HepG2 (cell line): ENCODE measurements around the gene MTA2. TPM values are rescaled to one million over a fixed set of nuclear protein-coding genes. Genes with fewer than 3 reads are reported as not detected.

Experiments used
- ATAC-seq: fragments of 200-7000 bp; cut with Tn5 transposase; 3 replicates; pipeline ENCODE4 v1.9.1; 2020; ENCODE audit warnings: mild to moderate bottlenecking, moderate library complexity
- BruUV-seq: library from RNA; stranded (reverse); fragments of 400-500 nt; replicated peaks from 2 replicates; lab custom pipeline; 2021; lab: Mats Ljungman, UMichigan
- CTCF ChIA-PET: fragments of 300-600 bp; formaldehyde crosslinking; extraction: SDS; loops from one replicate; lab custom pipeline; 2021; ENCODE audit warnings: low total read pairs, inconsistent platforms, low intra/inter-chr PET ratio; lab: Yijun Ruan, JAX
- POLR2A ChIA-PET: fragments of 350-600 bp; sonication (Branson Sonifier 250); formaldehyde crosslinking; loops from one replicate; lab custom pipeline; 2020; ENCODE audit warnings: antibody characterized with exemption, inconsistent platforms; lab: Yijun Ruan, JAX
- DNase-seq: peaks from one replicate; pipeline ENCODE4 v3.0.0-alpha.2; 2015; ENCODE audit warnings: low spot score
- FAIRE-seq: peaks from 3 replicates; lab custom pipeline; 2011; peaks lifted over from hg19 to GRCh38; lab: Jason Lieb, UNC
- H2AFZ ChIP-seq: one replicate; pipeline ENCODE4 v1.6.1; 2011; ENCODE audit warnings: low read length, inconsistent platforms
- H3K27ac ChIP-seq: fragments of 300-600 bp; 3 replicates; pipeline ENCODE4 v1.8.0; 2011; ENCODE audit warnings: mixed run types, mild to moderate bottlenecking, mixed read lengths, low read length, inconsistent platforms; ENCODE audit not compliant: insufficient read depth; ENCODE audit errors: extremely low read length
- H3K27me3 ChIP-seq, 2 experiments: fragments of 200-600 bp in 1 of 2; 2 replicates in 1 of 2; 3 replicates in 1 of 2; pipeline versions ENCODE4 v1.6.0 to v1.8.0; 2011; ENCODE audit warnings: low read length in 2 of 2, mild to moderate bottlenecking in 2 of 2, moderate library complexity in 2 of 2, inconsistent platforms in 1 of 2; ENCODE audit not compliant: insufficient read depth in 2 of 2, control insufficient read depth in 1 of 2
- H3K36me3 ChIP-seq, 2 experiments: fragments of 200-600 bp in 1 of 2; replicated peaks in 1 of 2; 2 replicates in 1 of 2; 3 replicates in 1 of 2; pipeline versions ENCODE4 v1.5.1 to v1.8.0; 2011; ENCODE audit warnings: low read length in 2 of 2, inconsistent platforms in 1 of 2; ENCODE audit not compliant: insufficient read depth in 2 of 2, control insufficient read depth in 1 of 2
- H3K4me1 ChIP-seq: 2 replicates; pipeline ENCODE4 v1.5.1; 2012; ENCODE audit warnings: low read length, inconsistent platforms; ENCODE audit not compliant: insufficient read depth
- H3K4me2 ChIP-seq: 2 replicates; pipeline ENCODE4 v1.6.0; 2011; ENCODE audit warnings: low read depth, low read length, inconsistent platforms
- H3K4me3 ChIP-seq, 3 experiments: fragments of 200-600 bp in 1 of 3; sonication (generic), shearing (Covaris generic) in 1 of 3; replicated peaks in 1 of 3; 2 replicates each; pipeline ENCODE4 v1.5.1; 2011 to 2016; ENCODE audit warnings: low read length in 3 of 3, inconsistent platforms in 2 of 3, low read depth in 2 of 3, mild to moderate bottlenecking in 2 of 3, control low read depth in 1 of 3, mixed read lengths in 1 of 3; ENCODE audit not compliant: insufficient read depth in 1 of 3
- H3K79me2 ChIP-seq: one replicate; pipeline ENCODE4 v1.6.1; 2011; ENCODE audit warnings: low read length, inconsistent platforms; ENCODE audit not compliant: insufficient read depth
- H3K9ac ChIP-seq: 2 replicates; pipeline ENCODE4 v1.6.0; 2011; ENCODE audit warnings: mild to moderate bottlenecking, low read depth, low read length, inconsistent platforms; ENCODE audit not compliant: insufficient read depth
- H3K9me3 ChIP-seq: 2 replicates; pipeline ENCODE4 v1.5.1; 2012; ENCODE audit warnings: mild to moderate bottlenecking, low read length
- H4K20me1 ChIP-seq: 2 replicates; pipeline ENCODE4 v1.6.0; 2011; ENCODE audit warnings: inconsistent platforms, mild to moderate bottlenecking, low read length, moderate library complexity; ENCODE audit not compliant: insufficient read depth
- AHR ChIP-seq: IDR thresholded peaks from 2 replicates; pipeline ENCODE4 v1.6.1; 2018; ENCODE audit warnings: missing genetic modification reagents, missing compliant biosample characterization
- CREM ChIP-seq, 2 experiments: sonication (generic) in 1 of 2; formaldehyde crosslinking in 1 of 2; IDR thresholded peaks; 2 replicates each; pipeline versions ENCODE4 v1.4.0 to v1.6.1; 2016 to 2020; ENCODE audit warnings: antibody characterized with exemption in 1 of 2, mild to moderate bottlenecking in 1 of 2, missing genetic modification reagents in 1 of 2
- NBN ChIP-seq: fragments of 450-650 bp; conservative IDR thresholded peaks from 2 replicates; pipeline ENCODE4 v1.6.1; 2017
- NPAS2 ChIP-seq: sonication (generic); formaldehyde crosslinking; IDR thresholded peaks from 2 replicates; pipeline ENCODE4 v1.8.0; 2022; ENCODE audit warnings: mild to moderate bottlenecking, missing genetic modification reagents, borderline replicate concordance
- POLR2A ChIP-seq, 2 experiments: IDR thresholded peaks; 2 replicates each; pipeline ENCODE4 v1.6.1; 2011; ENCODE audit warnings: low read depth in 2 of 2, low read length in 2 of 2, mild to moderate bottlenecking in 1 of 2, moderate library complexity in 1 of 2; ENCODE audit not compliant: insufficient read depth in 1 of 2
- RBM22 ChIP-seq: fragments of 200-400 bp; formaldehyde crosslinking; optimal IDR thresholded peaks from 2 replicates; pipeline ENCODE3; 2017; ENCODE audit warnings: mild to moderate bottlenecking, low read length, moderate library complexity
- SIX4 ChIP-seq: sonication (generic); formaldehyde crosslinking; IDR thresholded peaks from 2 replicates; pipeline ENCODE4 v1.4.0; 2020; ENCODE audit warnings: missing genetic modification reagents
- TMF1 ChIP-seq: sonication (generic); formaldehyde crosslinking; IDR thresholded peaks from 2 replicates; pipeline ENCODE4 v1.8.1; 2022; ENCODE audit warnings: low read depth, missing genetic modification reagents
- ZBTB7B ChIP-seq: sonication (generic); formaldehyde crosslinking; IDR thresholded peaks from 2 replicates; pipeline ENCODE4 v1.4.0; 2020; ENCODE audit warnings: missing genetic modification reagents
- ZNF138 ChIP-seq: sonication (generic); formaldehyde crosslinking; IDR thresholded peaks from 2 replicates; pipeline ENCODE4 v1.5.0; 2020; ENCODE audit warnings: mild to moderate bottlenecking, low read depth, missing genetic modification reagents
- ZNF564 ChIP-seq: sonication (generic); formaldehyde crosslinking; IDR thresholded peaks from 2 replicates; pipeline ENCODE4 v1.8.1; 2023; ENCODE audit warnings: mild to moderate bottlenecking, missing genetic modification reagents
- ZNF572 ChIP-seq: sonication (generic); formaldehyde crosslinking; IDR thresholded peaks from 2 replicates; pipeline ENCODE4 v1.5.1; 2020; ENCODE audit warnings: mild to moderate bottlenecking, missing genetic modification reagents
- WGBS: methylation state at CpG from one replicate; pipeline ENCODE4 v1.1.6; 2017; ENCODE audit warnings: low lambda C conversion rate; 5-methylcytosine and 5-hydroxymethylcytosine counted together
- in situ Hi-C: cut with HindIII; loops from 2 replicates; pipeline ENCODE4 v1.10.0; 2017; ENCODE audit warnings: low pct_unique_long_range_greater_than_20kb; ENCODE audit not compliant: extremely low pct_ligation_motif_present
- intact Hi-C: fragments of 100-400 bp; cut with micrococcal nuclease; formaldehyde crosslinking; loops from one replicate; pipeline ENCODE4 v1.10.0; 2022; ENCODE audit not compliant: unreplicated experiment
- polyA plus RNA-seq, 8 experiments: library from polyadenylated mRNA; depleted of rRNA in 3 of 8; stranded (reverse) in 7 of 8; unstranded in 1 of 8; fragments of >200 nt; fragmentation: Illumina TruSeq in 4 of 8; extraction: Trizol in 4 of 8; gene quantifications; 2 replicates each; pipeline versions ENCODE4 v1.2.1 to v1.2.3, GENCODE V29; 2011 to 2016; ENCODE audit warnings: low read depth in 4 of 8, missing spikeins in 1 of 8, mixed read lengths in 1 of 8; ENCODE audit not compliant: insufficient read depth in 1 of 8
- total RNA-seq, 5 experiments: library from RNA; depleted of rRNA; stranded (reverse); fragments of >200 nt; fragmentation: Illumina TruSeq; extraction: Trizol; gene quantifications; 2 replicates each; pipeline ENCODE4 v1.2.3, GENCODE V29; 2016; ENCODE audit warnings: low read depth in 1 of 5
- TF ChIP-seq, protein P1 (sequence below): sonication (generic); formaldehyde crosslinking; IDR thresholded peaks from 2 replicates; pipeline ENCODE4 v1.8.1; 2023; ENCODE audit warnings: mild to moderate bottlenecking, moderate library complexity, missing genetic modification reagents
- TF ChIP-seq, protein P2 (sequence below): sonication (generic); formaldehyde crosslinking; IDR thresholded peaks from 2 replicates; pipeline ENCODE4 v1.5.0; 2020; ENCODE audit warnings: mild to moderate bottlenecking, missing genetic modification reagents, moderate library complexity
- TF ChIP-seq, protein P3 (sequence below): sonication (generic); formaldehyde crosslinking; IDR thresholded peaks from 2 replicates; pipeline ENCODE4 v1.8.0; 2022; ENCODE audit warnings: mild to moderate bottlenecking, missing genetic modification reagents, moderate library complexity

MTA2 gene
- total and polyA plus RNA-seq, 2 of the 13 experiments (the other 11 are each of a cell fraction or from before 2014, with no cell fraction given), result 14.0 to 70.0 TPM

DNA sequence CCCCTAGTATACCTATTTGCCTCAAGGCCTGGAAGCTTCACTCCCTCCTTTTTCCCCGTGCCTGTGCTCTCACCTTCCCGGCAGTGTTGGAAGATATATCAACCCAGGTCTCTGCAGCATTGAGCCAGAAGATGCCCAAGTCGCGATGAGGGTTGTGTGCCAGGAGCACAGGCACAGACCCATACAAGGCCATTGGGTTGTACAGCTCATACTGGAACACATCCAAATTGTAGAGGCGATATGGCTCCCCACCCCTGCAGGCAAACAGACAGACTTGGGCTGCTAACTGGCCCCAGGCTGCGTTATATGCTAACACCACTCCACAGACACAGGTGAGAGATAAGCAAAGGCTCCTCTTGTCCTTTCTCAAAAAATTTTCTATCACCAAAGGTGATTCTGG is 30.8 kb upstream of the MTA2 start:
- no peak for TF ChIP-seq ZNF572
- 0 out of 4 replicates have a peak, but pooled peaks of 1 of the 2 experiments have one; percentile 3 for TF ChIP-seq POLR2A (IDR thresholded peaks at IDR 0.05; ENCODE audit: insufficient read depth in 1 of 2, low read depth in 2 of 2, low read length in 2 of 2)
- Histone ChIP-seq H3K4me1 (no peaks in the 10 kb centered on the region), H3K27me3 (no peaks in the 10 kb centered on the region), H3K9me3 (no peaks in the 10 kb centered on the region), H3K36me3 (peaks cover 40 to 78% of the 10 kb centered on the region in 2 experiments), H2AFZ (no peak overlapping the region), H3K79me2 (no peaks in the 10 kb centered on the region), H3K4me2 (no peak overlapping the region), H3K27ac (no peak overlapping the region), H3K9ac (no peak overlapping the region), H4K20me1 (no peaks in the 10 kb centered on the region), H3K4me3 (no peak overlapping the region)
- DNase-seq (no peak), ATAC-seq (no peak), FAIRE-seq (no peak)
- 100% methylated on average over 4 of the region's 6 CpGs for WGBS
- ChIA-PET POLR2A (interaction anchor here (1.8 kb wide), 1 partner anchor 14 kb away, joined by 6 read pairs; the partner anchor contains the start of gene GANAB), CTCF (no interaction called here)
- intact Hi-C loops (no loop called here), in situ Hi-C loops (no loop called here)
- BruUV-seq, result no TSS peak

DNA sequence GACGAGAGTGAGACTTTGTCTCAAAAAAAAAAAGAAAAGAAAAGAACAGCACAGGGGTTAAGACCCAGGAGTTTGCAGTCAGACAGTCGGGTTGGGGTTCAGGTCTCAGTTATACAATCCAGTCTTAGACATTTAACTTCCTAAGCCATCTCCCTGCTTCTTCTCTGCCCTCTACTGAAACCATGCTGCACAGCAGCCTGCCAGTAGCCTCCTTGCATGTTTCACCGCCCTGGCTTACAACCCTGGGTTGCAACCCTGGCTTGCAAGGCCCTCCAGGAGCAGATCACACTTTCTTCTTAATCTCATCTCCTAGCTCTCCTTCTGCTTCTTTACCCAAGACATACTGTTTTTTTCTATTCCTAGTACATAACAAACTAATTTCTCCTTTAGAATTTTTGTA is 26.0 kb upstream of the MTA2 start:
- no peak for DNase-seq
- ChIA-PET CTCF (no interaction called here), POLR2A (interaction anchor here (1.1 to 1.6 kb wide), 2 partner anchors 10 to 19 kb away, joined by 3 to 4 read pairs; partner anchors contain the start of gene GANAB)
- in situ Hi-C loops (no loop called here), intact Hi-C loops (no loop called here)
- H3K4me3 ChIP-seq, result no peak overlapping the region
- no peak for FAIRE-seq
- H2AFZ ChIP-seq, result no peak overlapping the region
- no peaks in the 10 kb centered on the region for H4K20me1 ChIP-seq
- TF ChIP-seq, protein P1, sequence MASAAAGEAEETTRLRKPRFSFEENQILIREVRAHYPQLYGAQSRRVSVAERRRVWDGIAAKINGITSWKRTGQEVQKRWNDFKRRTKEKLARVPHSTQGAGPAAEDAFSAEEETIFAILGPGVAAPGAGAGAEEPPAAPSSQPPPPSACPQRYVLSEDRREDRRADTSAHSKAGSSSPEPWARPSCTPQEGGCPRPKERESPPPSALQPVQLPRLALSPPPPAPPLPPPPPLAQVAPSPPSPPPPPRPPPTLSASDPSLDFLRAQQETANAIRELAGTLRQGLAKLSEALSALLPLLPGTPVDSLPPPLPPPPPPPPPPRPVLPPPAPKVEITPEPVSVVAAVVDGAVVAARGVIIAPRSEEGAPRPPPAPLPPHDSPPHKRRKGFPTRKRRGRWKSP (CRISPR knock-in tag), result no peak
- no peak for TF ChIP-seq SIX4
- TF ChIP-seq CREM (IDR thresholded peaks at IDR 0.05), result no peak
- TF ChIP-seq CREM (CRISPR knock-in tag; IDR thresholded peaks at IDR 0.05), result no peak
- TF ChIP-seq ZNF564 (CRISPR knock-in tag), result no peak
- TF ChIP-seq, protein P2, sequence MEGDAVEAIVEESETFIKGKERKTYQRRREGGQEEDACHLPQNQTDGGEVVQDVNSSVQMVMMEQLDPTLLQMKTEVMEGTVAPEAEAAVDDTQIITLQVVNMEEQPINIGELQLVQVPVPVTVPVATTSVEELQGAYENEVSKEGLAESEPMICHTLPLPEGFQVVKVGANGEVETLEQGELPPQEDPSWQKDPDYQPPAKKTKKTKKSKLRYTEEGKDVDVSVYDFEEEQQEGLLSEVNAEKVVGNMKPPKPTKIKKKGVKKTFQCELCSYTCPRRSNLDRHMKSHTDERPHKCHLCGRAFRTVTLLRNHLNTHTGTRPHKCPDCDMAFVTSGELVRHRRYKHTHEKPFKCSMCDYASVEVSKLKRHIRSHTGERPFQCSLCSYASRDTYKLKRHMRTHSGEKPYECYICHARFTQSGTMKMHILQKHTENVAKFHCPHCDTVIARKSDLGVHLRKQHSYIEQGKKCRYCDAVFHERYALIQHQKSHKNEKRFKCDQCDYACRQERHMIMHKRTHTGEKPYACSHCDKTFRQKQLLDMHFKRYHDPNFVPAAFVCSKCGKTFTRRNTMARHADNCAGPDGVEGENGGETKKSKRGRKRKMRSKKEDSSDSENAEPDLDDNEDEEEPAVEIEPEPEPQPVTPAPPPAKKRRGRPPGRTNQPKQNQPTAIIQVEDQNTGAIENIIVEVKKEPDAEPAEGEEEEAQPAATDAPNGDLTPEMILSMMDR (CRISPR knock-in tag), result peak; percentile 17; the same call in 1 of the 2 replicates
- no peak for TF ChIP-seq AHR (CRISPR knock-in tag)
- TF ChIP-seq NBN, result no peak
- no peak for TF ChIP-seq NPAS2 (CRISPR knock-in tag)
- TF ChIP-seq ZBTB7B (CRISPR knock-in tag), result no peak
- TF ChIP-seq TMF1, result no peak
- TF ChIP-seq POLR2A (IDR thresholded peaks at IDR 0.05; ENCODE audit: insufficient read depth in 1 of 2, low read depth in 2 of 2, low read length in 2 of 2), result 0 out of 4 replicates have a peak, but pooled peaks of 1 of the 2 experiments have one; percentile 20
- TF ChIP-seq, protein P3, sequence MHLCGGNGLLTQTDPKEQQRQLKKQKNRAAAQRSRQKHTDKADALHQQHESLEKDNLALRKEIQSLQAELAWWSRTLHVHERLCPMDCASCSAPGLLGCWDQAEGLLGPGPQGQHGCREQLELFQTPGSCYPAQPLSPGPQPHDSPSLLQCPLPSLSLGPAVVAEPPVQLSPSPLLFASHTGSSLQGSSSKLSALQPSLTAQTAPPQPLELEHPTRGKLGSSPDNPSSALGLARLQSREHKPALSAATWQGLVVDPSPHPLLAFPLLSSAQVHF (CRISPR knock-in tag), result no peak
- TF ChIP-seq RBM22, result peak; percentile 73
- TF ChIP-seq ZNF138, result no peak
- no peak overlapping the region for H3K27ac ChIP-seq
- H3K4me2 ChIP-seq, result no peak overlapping the region
- BruUV-seq, result no TSS peak
- no peaks in the 10 kb centered on the region for H3K9me3 ChIP-seq
- no peaks in the 10 kb centered on the region for H3K79me2 ChIP-seq
- H3K4me1 ChIP-seq, result peaks cover under 1% of the 10 kb centered on the region; the same call in 1 of the 2 replicates
- peak; percentile 27; the same call in 1 of the 3 replicates for ATAC-seq
- H3K9ac ChIP-seq, result no peak overlapping the region
- H3K36me3 ChIP-seq, result peaks cover 41 to 74% of the 10 kb centered on the region in 2 experiments
- H3K27me3 ChIP-seq, result no peaks in the 10 kb centered on the region
- 96% methylated on average over 3 of the region's 3 CpGs for WGBS
